Smooth muscle cell of trachea (primary cell): ENCODE measurements around the gene EPHA10. TPM values are rescaled to one million over a fixed set of nuclear protein-coding genes. Genes with fewer than 3 reads are reported as not detected.

Experiments used
- total RNA-seq: library from RNA; depleted of rRNA; stranded (reverse); fragments of >200 nt; gene quantifications from 2 replicates; pipeline ENCODE4 v1.2.1, GENCODE V29; 2014

EPHA10 gene
- total RNA-seq: 0.15 TPM in 1 of 2 replicates, not detected in the other

DNA sequence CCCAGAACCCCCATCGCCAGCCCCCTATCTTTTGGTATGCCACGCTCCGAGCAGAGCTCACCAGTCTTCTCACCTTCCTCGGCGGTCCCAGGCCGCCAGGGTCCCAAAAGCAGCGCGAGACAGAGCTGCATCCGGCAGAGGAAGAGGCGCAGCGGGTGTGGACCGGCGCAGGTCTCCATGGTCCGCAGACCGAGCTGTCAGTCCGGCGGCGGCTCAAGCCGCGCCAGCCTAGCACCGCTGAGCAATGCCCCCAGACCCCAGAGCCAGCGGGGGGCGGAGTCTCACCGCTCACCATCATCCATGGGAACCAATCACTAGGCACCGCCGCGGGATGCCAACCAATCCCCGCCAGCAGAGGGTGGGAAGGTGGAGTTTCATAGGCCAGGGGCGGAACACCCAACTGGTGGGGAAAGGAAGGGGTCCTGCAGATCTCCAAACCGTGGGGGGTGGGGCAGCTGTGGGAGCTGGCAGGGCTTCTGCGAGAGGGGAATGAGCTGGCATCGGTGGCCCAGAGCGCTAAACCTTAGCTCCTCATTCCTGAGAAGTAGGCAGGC lies at the start of gene EPHA10:
Gene EPHA10 (minus strand): TSS at position 233 of the 554 bp plus-strand sequence. CDS start 54 bp downstream, at position 179.

DNA sequence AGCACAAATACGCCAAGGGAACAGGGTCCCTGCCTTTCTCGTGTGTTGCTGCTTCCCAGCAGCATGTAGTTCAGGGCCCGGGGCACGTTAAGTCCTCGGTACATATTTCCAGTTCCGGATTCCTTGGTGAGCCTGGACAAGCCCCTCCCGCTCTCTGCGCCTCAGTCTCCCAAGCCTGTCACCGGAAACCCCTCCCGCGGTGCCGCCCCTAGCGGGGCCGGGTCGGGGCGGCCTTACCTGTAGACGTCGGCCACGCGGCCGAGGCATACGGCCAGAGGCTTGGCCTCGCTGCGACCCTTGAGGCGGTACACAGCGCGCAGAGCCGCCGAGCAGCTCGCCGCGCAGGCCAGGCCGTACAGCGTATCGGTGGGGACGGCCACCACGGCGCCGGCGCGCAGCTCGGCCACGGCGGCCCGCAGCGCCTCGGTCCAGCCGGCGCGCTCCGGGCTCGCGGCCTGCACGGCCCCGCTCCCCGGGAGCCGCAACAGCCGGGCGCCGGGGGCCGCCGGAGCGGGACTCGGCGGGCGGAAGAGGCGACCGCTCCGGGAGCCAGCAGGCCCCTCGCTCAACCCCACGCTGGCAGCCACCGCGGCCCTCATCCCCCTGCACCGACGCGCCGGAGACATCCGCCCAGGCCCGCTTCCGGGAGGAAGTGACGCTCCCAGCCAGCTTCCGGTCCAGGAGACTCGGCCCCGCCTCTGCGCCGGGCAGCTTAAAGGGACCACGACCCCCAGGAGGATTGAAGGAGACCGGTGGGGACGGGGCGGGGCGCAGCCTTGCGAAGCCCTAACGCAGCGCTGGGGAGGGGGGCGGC lies 42.8 kb upstream of the EPHA10 start, which contains the start of the genes C1orf122 and YRDC:
Gene C1orf122 (plus strand): TSS at position 236 of the 814 bp plus-strand sequence. CDS start 615 bp downstream, outside the sequence.
Gene YRDC (minus strand): TSS at position 654 of the 814 bp plus-strand sequence. CDS start 28 bp downstream, at position 626.

DNA sequence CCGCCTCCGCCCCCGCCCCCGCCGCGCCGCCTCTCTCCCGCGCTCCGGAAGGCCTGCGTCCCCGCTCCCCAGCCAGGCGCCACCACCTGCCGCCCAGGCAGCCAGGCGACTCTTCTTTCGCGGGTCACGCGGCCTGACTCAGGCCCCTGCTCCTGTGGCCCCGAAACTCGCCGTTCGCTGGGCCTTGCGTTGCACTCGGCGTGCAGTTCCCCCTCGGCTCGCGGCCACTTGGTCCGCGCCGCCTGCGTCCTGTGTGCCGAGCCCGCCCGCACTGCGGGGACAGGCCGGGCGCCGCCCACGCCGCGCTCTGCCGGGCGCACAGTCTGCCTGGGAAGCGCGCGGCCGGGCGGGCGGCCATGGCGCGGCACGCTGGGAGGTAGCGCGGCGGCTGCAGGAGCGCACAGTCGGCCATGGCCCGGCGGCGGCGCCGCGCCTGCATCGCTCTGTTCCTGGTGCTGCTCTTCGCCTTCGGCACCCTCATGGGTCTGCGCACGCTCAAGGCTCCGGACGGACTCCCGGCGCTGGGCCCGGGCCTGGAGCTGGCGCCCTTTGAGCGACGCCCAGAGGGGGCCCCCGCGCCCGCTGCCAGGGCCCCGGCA lies 29.0 kb upstream of the EPHA10 start, which contains the start of gene MANEAL:
Gene MANEAL (plus strand): TSS at position 75 of the 599 bp plus-strand sequence. CDS start 336 bp downstream, at position 411.

DNA sequence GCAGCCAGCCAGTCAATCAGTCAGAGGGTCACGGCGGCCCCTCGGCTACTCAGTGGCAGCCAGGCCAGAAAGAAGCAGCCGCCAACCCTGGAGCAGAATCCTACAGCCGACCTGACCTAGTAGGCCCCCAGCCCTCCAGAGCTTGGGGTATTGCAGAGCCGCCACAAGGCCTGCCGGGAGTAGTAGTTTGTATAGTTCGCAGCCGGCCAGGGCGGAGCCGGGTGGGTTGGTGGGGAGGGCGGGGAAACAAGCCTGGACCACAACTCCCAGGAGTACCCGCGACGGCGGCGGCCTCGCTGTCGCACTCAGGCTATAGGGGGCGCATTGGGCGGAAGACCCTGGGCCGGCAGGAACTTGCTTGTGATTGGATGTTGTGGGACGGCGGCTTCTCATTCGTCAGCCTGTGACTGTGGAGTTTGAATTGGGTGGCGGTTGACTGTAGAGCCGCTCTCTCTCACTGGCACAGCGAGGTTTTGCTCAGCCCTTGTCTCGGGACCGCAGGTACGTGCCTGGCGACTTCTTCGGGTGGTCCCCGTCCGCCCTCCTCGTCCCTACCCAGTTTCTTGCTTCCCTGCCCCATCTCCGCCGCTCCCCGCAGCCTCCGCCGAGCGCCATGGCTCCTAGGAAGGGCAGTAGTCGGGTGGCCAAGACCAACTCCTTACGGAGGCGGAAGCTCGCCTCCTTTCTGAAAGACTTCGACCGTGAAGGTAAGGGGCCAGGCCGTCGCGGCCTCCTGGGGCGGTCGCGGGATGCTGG lies 72.7 kb downstream of the EPHA10 start, which contains the start of gene CDCA8:
Gene CDCA8 (plus strand): TSS at position 439 of the 756 bp plus-strand sequence. CDS start 175 bp downstream, at position 614.

Other genes with a start within 250 kb of the EPHA10 start
- 15.9 and 21.7 TPM in 2 replicates for gene SNIP1, start 210.8 kb downstream of the EPHA10 start, total RNA-seq
- gene DNALI1, start 208.2 kb downstream of the EPHA10 start, total RNA-seq: 5.5 and 7.9 TPM in 2 replicates
- 56.4 and 66.9 TPM in 2 replicates for gene GNL2, start 169.2 kb downstream of the EPHA10 start, total RNA-seq
- gene RSPO1, start 130.2 kb downstream of the EPHA10 start, total RNA-seq: 0.15 and 0.83 TPM in 2 replicates
- gene CDCA8, start 72.6 kb downstream of the EPHA10 start, total RNA-seq: 1.5 and 16.4 TPM in 2 replicates
- 0.15 and 1.8 TPM in 2 replicates for gene MANEAL, start 28.7 kb upstream of the EPHA10 start, total RNA-seq
- 23.3 and 46.5 TPM in 2 replicates for gene C1orf122, start 42.7 kb upstream of the EPHA10 start, total RNA-seq
- gene YRDC, start 43.1 kb upstream of the EPHA10 start, total RNA-seq: 8.1 and 11.1 TPM in 2 replicates
- gene MTF1, start 94.5 kb upstream of the EPHA10 start, total RNA-seq: 3.9 and 4.0 TPM in 2 replicates
- 39.0 and 41.4 TPM in 2 replicates for gene INPP5B, start 181.9 kb upstream of the EPHA10 start, total RNA-seq
- 64.8 and 121 TPM in 2 replicates for gene SF3A3, start 224.9 kb upstream of the EPHA10 start, total RNA-seq
- gene FHL3, start 240.4 kb upstream of the EPHA10 start, total RNA-seq: 16.6 and 31.1 TPM in 2 replicates
- gene UTP11, start 247.6 kb upstream of the EPHA10 start, total RNA-seq: 27.0 and 53.5 TPM in 2 replicates